IMR-90 (cell line): ENCODE measurements around the gene ATXN1. TPM values are rescaled to one million over a fixed set of nuclear protein-coding genes. Genes with fewer than 3 reads are reported as not detected.

Experiments
- ATAC-seq: fragments of 200-7000 bp; cut with Tn5 transposase; 2 replicates; pipeline ENCODE4 v1.9.1; 2020; ENCODE audit warnings: low read depth, mild to moderate bottlenecking, moderate library complexity
- BruUV-seq: library from RNA; stranded (reverse); fragments of 400-500 nt; replicated peaks from 2 replicates; lab custom pipeline; 2021; lab: Mats Ljungman, UMichigan
- CTCF ChIA-PET: fragments of 300-600 bp; formaldehyde crosslinking; extraction: SDS; loops from one replicate; lab custom pipeline; 2021; ENCODE audit warnings: antibody characterized with exemption; lab: Yijun Ruan, JAX
- POLR2A ChIA-PET: fragments of 300-600 bp; sonication (Branson Sonifier 250); formaldehyde crosslinking; loops from one replicate; lab custom pipeline; 2022; ENCODE audit warnings: antibody characterized with exemption; ENCODE audit not compliant: unreplicated experiment; lab: Charles Lee
- DNase-seq: peaks from one replicate; pipeline ENCODE4 v3.0.0; 2013
- H2AFZ ChIP-seq: replicated peaks from 2 replicates; pipeline ENCODE3; 2013; ENCODE audit warnings: low read length, mild to moderate bottlenecking; ENCODE audit not compliant: poor library complexity
- H2AK5ac ChIP-seq: 2 replicates; pipeline ENCODE4 v1.6.1; 2013; ENCODE audit warnings: low read depth, low read length, inconsistent platforms
- H2AK9ac ChIP-seq: replicated peaks from 2 replicates; pipeline ENCODE3; 2013; ENCODE audit warnings: mild to moderate bottlenecking, low read depth, low read length, moderate library complexity; ENCODE audit not compliant: poor library complexity
- H2BK120ac ChIP-seq: 2 replicates; pipeline ENCODE4 v1.6.1; 2013; ENCODE audit warnings: low read depth, low read length, inconsistent platforms
- H2BK15ac ChIP-seq: 3 replicates; pipeline ENCODE4 v1.6.1; 2013; ENCODE audit warnings: low read depth, low read length, inconsistent platforms
- H2BK20ac ChIP-seq: 2 replicates; pipeline ENCODE4 v1.6.1; 2013; ENCODE audit warnings: low read depth, mild to moderate bottlenecking, inconsistent platforms, low read length, moderate library complexity
- H2BK5ac ChIP-seq: 2 replicates; pipeline ENCODE4 v1.6.1; 2013; ENCODE audit warnings: mild to moderate bottlenecking, low read depth, low read length, inconsistent platforms; ENCODE audit not compliant: poor library complexity, severe bottlenecking
- H3K14ac ChIP-seq: replicated peaks from 2 replicates; pipeline ENCODE4 v1.6.1; 2013; ENCODE audit warnings: low read depth, low read length, inconsistent platforms
- H3K18ac ChIP-seq: 2 replicates; pipeline ENCODE4 v1.6.1; 2013; ENCODE audit warnings: low read depth, low read length, control low read depth
- H3K23ac ChIP-seq: 2 replicates; pipeline ENCODE4 v1.6.1; 2013; ENCODE audit warnings: low read depth, low read length, inconsistent platforms
- H3K27ac ChIP-seq: 2 replicates; pipeline ENCODE4 v1.5.1; 2013; ENCODE audit warnings: mild to moderate bottlenecking, control low read depth, low read length; ENCODE audit not compliant: insufficient read depth
- H3K27me3 ChIP-seq: 2 replicates; pipeline ENCODE4 v1.6.1; 2013; ENCODE audit warnings: low read length; ENCODE audit not compliant: control insufficient read depth, insufficient read depth
- H3K36me3 ChIP-seq: 2 replicates; pipeline ENCODE4 v1.6.1; 2013; ENCODE audit warnings: low read length, mixed read lengths; ENCODE audit not compliant: control insufficient read depth, insufficient read depth
- H3K4ac ChIP-seq: 2 replicates; pipeline ENCODE4 v1.6.1; 2013; ENCODE audit warnings: low read depth, low read length, inconsistent platforms
- H3K4me1 ChIP-seq: 2 replicates; pipeline ENCODE4 v1.6.1; 2013; ENCODE audit warnings: low read length, mixed read lengths; ENCODE audit not compliant: control insufficient read depth, insufficient read depth
- H3K4me2 ChIP-seq: 2 replicates; pipeline ENCODE4 v1.6.1; 2013; ENCODE audit warnings: low read depth, mild to moderate bottlenecking, control low read depth, low read length, moderate library complexity
- H3K4me3 ChIP-seq: 2 replicates; pipeline ENCODE4 v1.5.1; 2013; ENCODE audit warnings: low read depth, mild to moderate bottlenecking, control low read depth, low read length, moderate library complexity; ENCODE audit not compliant: insufficient read depth
- H3K56ac ChIP-seq: 2 replicates; pipeline ENCODE4 v1.6.1; 2013; ENCODE audit warnings: low read length, inconsistent platforms; ENCODE audit not compliant: insufficient read depth; ENCODE audit errors: extremely low read depth
- H3K79me1 ChIP-seq, 2 experiments: 2 replicates each; pipeline ENCODE4 v1.6.1; 2013; ENCODE audit warnings: low read length in 2 of 2, inconsistent platforms in 1 of 2, low read depth in 1 of 2
- H3K9ac ChIP-seq: 2 replicates; pipeline ENCODE4 v1.6.1; 2013; ENCODE audit warnings: low read depth, low read length, control low read depth
- H3K9me1 ChIP-seq: 2 replicates; pipeline ENCODE4 v1.6.1; 2013; ENCODE audit warnings: low read length, inconsistent platforms; ENCODE audit not compliant: insufficient read depth
- H3K9me3 ChIP-seq: 2 replicates; pipeline ENCODE4 v1.6.1; 2013; ENCODE audit warnings: low read length; ENCODE audit not compliant: control insufficient read depth, insufficient read depth
- H4K20me1 ChIP-seq: 2 replicates; pipeline ENCODE4 v1.6.1; 2013; ENCODE audit warnings: low read length, inconsistent platforms; ENCODE audit not compliant: insufficient read depth
- H4K5ac ChIP-seq: 2 replicates; pipeline ENCODE4 v1.6.1; 2013; ENCODE audit warnings: mild to moderate bottlenecking, low read depth, low read length, control low read depth
- H4K8ac ChIP-seq, 2 experiments: 2 replicates each; pipeline ENCODE4 v1.6.1; 2013; ENCODE audit warnings: low read depth in 2 of 2, low read length in 2 of 2, control low read depth in 1 of 2, inconsistent platforms in 1 of 2
- H4K91ac ChIP-seq: 2 replicates; pipeline ENCODE4 v1.6.1; 2013; ENCODE audit warnings: low read depth, low read length, inconsistent platforms; ENCODE audit not compliant: insufficient read depth
- CTCF ChIP-seq: conservative IDR thresholded peaks from 2 replicates; pipeline ENCODE4 v1.5.1; 2012; ENCODE audit warnings: mild to moderate bottlenecking, low read depth, low read length, improper control_type of control experiment
- ELK1 ChIP-seq: fragments of 150-350 bp; IDR thresholded peaks from 2 replicates; pipeline ENCODE4 v1.6.1; 2016; ENCODE audit warnings: low read depth, mild to moderate bottlenecking, low read length, moderate library complexity, borderline replicate concordance
- MXI1 ChIP-seq: IDR thresholded peaks from 2 replicates; pipeline ENCODE4 v1.6.1; 2012; ENCODE audit warnings: low read depth, mild to moderate bottlenecking, low read length, moderate library complexity, borderline replicate concordance
- RAD21 ChIP-seq: IDR thresholded peaks from 2 replicates; pipeline ENCODE4 v1.6.1; 2012; ENCODE audit warnings: low read length, improper control_type of control experiment
- whole genome bisulfite sequencing, 2 experiments: methylation state at CpG; one replicate each; pipeline versions ENCODE4 v1.1.5 to v1.1.7; 2013; ENCODE audit warnings: missing lambda C conversion rate in 2 of 2; ENCODE audit not compliant: insufficient read length in 1 of 2; ENCODE audit errors: extremely low coverage in 2 of 2; 5-methylcytosine and 5-hydroxymethylcytosine counted together
- dilution Hi-C: fragments of 300-500 bp; cut with HindIII; formaldehyde crosslinking; loops from one replicate; pipeline ENCODE4 v1.14.3; 2018; ENCODE audit warnings: low sequenced_read_pairs; ENCODE audit not compliant: unreplicated experiment
- in situ Hi-C: fragments of 300-500 bp; cut with MboI; formaldehyde crosslinking; loops from 3 replicates; pipeline ENCODE4 v1.14.3; 2019; ENCODE audit warnings: low sequenced_read_pairs, inconsistent platforms, mixed read lengths
- intact Hi-C: fragments of 100-400 bp; cut with micrococcal nuclease; formaldehyde crosslinking; loops from 2 replicates; pipeline ENCODE4 v1.10.0; 2022
- polyA plus RNA-seq, 3 experiments: library from polyadenylated mRNA; depleted of rRNA; stranded (reverse); fragments of >200 nt; gene quantifications; 2 replicates each; pipeline ENCODE4 v1.2.3, GENCODE V29; 2012; ENCODE audit warnings: low replicate concordance in 1 of 3
- total RNA-seq: library from RNA; depleted of rRNA; stranded (reverse); fragments of >200 nt; gene quantifications from 2 replicates; pipeline ENCODE4 v1.2.3, GENCODE V29; 2012

Gene ATXN1
- total and polyA plus RNA-seq, 2 of the 4 experiments (the other 2 are of a cell fraction): 7.3 to 11.1 TPM

DNA sequence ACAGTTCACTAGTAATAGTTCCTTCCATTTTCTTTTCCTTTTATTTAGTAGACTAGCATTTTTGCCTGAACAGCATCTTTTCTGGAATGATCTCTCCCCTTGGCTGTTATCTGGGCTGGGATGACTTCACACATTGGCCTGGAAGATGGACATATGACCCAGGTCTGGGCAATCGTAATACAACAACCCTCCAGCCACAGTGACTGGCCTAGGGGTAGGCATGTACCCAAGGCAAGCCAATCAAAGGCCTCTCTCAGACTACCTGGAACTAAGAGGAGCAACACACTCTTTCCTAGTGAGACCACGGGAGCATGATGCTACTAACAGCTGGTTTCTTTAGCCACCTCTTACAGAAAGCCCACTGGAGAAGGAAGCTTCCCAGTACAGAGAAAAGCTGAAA, 270.6 kb downstream of the ATXN1 start:
- no peak overlapping the region for H3K4me2 ChIP-seq
- no peak overlapping the region for H4K91ac ChIP-seq
- no TSS peak for BruUV-seq
- ATAC-seq (no peak), DNase-seq (no peak)
- no peak overlapping the region for H3K23ac ChIP-seq
- H3K4me1 ChIP-seq: peaks cover 3% of the 10 kb centered on the region; the same call in 1 of the 2 replicates
- H3K4ac ChIP-seq: no peak overlapping the region
- no peaks in the 10 kb centered on the region for H3K27me3 ChIP-seq
- ChIA-PET POLR2A (no interaction called here), CTCF (no interaction called here)
- no peak overlapping the region for H3K9ac ChIP-seq
- in situ Hi-C loops: no loop called here
- H3K4me3 ChIP-seq: no peak overlapping the region
- H2AK5ac ChIP-seq: no peak overlapping the region
- H3K14ac ChIP-seq: peak overlapping the region; percentile 39
- H2BK15ac ChIP-seq: no peak overlapping the region
- no peak overlapping the region for H4K5ac ChIP-seq
- dilution Hi-C loops: no loop called here
- no peak overlapping the region for H4K8ac ChIP-seq
- H2AK9ac ChIP-seq: no peak overlapping the region
- H4K20me1 ChIP-seq: 0 out of 2 replicates have a peak, but pooled peaks cover 3% of the 10 kb centered on the region
- H3K9me3 ChIP-seq: no peaks in the 10 kb centered on the region
- H2BK20ac ChIP-seq: no peak overlapping the region
- H3K9me1 ChIP-seq: no peaks in the 10 kb centered on the region; the same call in 1 of the 2 replicates
- H2AFZ ChIP-seq: no peak overlapping the region
- no peak overlapping the region for H3K18ac ChIP-seq
- H3K79me1 ChIP-seq: peaks cover 7 to 9% of the 10 kb centered on the region in 2 experiments
- TF ChIP-seq RAD21 (no peak), CTCF (no peak), MXI1 (no peak), ELK1 (no peak)
- H2BK120ac ChIP-seq: no peak overlapping the region
- no peak overlapping the region for H2BK5ac ChIP-seq
- peaks cover 5% of the 10 kb centered on the region; the same call in 1 of the 2 replicates for H3K36me3 ChIP-seq
- 75% methylated on average over 1 of the region's 2 CpGs; no CpG with 5 or more reads in 1 of the 2 experiments for WGBS, 2 experiments
- H3K27ac ChIP-seq: no peak overlapping the region
- intact Hi-C loops: no loop called here
- H3K56ac ChIP-seq: no peak overlapping the region
